ENCODE data around the gene ITPK1.

ITPK1 gene

DNA sequence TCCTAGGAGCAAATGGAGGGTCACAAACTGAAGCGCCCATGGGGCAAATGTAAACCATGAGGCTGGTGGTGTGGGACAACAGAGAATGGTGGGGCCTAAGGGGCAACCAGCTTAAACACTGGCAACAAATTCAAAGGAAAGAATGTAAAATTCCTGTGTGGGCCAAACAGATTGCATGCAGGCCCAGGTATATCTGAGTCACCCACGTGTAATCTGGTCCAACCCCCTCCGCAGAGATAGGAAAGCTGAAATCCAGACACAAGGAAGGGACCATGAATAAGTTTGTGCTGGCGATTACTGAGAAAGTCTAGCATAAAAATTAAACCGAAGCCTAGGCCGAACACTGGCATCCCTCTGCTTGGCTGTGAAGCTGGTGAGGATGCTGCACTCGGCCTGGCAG lies 71.6 kb downstream of the ITPK1 start:
- TF ChIP-seq, protein P1, sequence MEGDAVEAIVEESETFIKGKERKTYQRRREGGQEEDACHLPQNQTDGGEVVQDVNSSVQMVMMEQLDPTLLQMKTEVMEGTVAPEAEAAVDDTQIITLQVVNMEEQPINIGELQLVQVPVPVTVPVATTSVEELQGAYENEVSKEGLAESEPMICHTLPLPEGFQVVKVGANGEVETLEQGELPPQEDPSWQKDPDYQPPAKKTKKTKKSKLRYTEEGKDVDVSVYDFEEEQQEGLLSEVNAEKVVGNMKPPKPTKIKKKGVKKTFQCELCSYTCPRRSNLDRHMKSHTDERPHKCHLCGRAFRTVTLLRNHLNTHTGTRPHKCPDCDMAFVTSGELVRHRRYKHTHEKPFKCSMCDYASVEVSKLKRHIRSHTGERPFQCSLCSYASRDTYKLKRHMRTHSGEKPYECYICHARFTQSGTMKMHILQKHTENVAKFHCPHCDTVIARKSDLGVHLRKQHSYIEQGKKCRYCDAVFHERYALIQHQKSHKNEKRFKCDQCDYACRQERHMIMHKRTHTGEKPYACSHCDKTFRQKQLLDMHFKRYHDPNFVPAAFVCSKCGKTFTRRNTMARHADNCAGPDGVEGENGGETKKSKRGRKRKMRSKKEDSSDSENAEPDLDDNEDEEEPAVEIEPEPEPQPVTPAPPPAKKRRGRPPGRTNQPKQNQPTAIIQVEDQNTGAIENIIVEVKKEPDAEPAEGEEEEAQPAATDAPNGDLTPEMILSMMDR (IDR thresholded peaks at IDR 0.05; ENCODE audit: extremely low read depth, missing control alignments) = no peak
- DNase-seq (ENCODE audit: low spot score) = no peak

DNA sequence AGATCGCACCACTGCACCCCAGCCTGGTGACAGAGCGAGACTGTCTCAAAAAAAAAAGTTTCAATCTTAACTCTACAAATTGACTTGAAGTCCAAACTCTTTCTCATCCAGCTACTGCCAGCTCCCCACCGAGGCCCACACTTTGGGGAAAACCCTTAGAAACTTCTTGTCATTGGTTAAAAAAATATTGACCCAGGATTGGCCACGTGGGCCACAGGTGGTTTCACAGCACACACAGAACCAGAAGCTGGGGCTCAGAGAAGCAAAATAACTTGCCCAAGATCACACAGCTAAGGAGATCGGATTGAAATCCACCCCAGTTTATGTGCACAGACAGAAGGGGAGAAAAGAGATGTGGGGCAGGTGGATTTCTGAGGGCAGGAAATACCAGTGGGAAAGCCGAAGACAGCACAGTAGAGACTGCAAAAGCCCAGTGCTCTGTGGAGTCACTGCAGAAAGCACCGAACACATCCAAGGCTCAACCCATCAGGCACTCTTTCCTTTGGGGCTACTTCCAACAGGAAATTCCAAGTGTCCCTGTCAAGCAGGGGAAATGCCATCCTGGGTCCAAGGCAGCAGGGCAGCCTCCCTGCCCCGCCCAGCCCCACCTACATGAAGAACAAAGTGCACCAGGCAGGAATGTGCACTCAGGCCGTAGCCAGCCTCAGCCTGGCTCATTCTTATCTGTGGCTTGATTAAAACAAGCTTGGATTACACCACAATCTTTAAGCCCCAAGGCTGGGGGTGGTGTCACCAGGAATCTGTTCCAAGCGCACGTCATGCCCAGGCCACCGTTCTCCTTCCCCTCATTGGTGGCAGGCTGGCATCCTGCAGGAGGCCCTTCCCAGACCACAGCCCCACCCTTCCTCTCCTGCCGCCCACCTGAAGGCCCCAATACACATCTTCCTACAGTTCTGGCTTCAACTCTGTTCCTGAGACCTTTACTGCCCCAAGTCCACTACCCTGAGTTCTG lies 72.5 kb downstream of the ITPK1 start:
- peak; percentile 45 for DNase-seq (ENCODE audit: low spot score)
- TF ChIP-seq, protein P1 (IDR thresholded peaks at IDR 0.05; ENCODE audit: extremely low read depth, missing control alignments) = no peak

DNA sequence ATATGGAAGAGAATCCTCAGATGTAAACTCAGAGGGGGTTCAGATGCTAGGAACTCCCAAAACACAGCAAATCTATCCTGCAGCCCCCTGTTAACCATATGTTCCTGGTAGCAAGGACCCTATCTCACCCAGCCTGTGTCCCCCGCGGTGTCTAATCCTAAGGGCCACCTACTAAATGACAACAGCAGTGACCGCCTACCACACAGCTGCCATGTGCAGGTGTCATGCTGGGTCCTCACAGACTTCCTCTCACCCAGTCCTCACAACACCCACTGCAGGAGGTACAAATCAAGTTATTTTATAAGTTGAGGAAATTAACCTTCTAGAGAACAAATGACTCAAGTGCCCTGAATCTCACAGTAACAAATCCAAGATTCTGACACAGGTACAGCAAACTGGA lies 73.9 kb downstream of the ITPK1 start:
- TF ChIP-seq, protein P1 (IDR thresholded peaks at IDR 0.05; ENCODE audit: extremely low read depth, missing control alignments) = no peak
- no peak for DNase-seq (ENCODE audit: low spot score)

DNA sequence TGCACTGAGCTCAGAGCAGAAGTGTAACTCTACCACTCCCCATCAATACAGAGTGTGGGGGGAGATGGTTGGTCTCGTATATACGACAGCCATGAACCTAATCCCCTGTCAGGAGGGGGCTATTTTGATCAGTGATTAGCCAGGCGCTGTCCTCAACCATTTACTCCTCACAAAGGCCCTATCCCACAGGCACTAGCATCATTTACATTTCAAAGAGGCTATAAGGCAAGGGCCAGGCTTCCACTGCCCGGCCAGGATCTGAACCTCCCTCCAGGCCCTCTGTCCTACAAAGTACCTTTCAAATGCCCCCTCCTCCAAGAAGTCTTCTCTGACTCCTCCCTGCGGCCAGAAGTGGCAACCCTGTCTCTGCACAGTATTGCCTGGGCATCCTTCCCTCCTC lies 74.7 kb downstream of the ITPK1 start:
- no peak for DNase-seq (ENCODE audit: low spot score)

DNA sequence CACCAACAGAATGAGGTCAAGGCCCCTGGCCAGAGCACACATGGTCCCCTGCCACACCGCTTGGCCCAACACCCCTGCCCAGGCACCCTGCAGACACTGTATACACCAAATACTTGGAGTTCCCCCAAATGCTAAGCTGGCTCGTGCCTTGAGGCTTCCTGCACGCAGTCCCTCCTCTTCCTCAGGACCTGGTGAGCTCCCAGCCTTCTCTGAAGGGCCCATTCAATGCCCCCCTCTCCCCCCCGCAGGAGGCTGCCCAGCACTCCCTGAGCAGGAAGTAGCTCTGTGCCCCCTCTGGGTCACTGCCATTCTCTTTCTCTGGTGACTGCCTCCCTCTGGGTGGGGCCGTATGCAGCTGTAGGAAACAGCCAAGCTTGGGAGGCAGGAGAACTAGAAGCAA lies 75.3 kb downstream of the ITPK1 start:
- TF ChIP-seq, protein P1 (IDR thresholded peaks at IDR 0.05; ENCODE audit: extremely low read depth, missing control alignments) = no peak
- no peak for DNase-seq (ENCODE audit: low spot score)

More for the DNA sequence above, 74.7 kb downstream of the ITPK1 start:
- TF ChIP-seq, protein P1 (IDR thresholded peaks at IDR 0.05; ENCODE audit: extremely low read depth, missing control alignments) = no peak

DNA sequence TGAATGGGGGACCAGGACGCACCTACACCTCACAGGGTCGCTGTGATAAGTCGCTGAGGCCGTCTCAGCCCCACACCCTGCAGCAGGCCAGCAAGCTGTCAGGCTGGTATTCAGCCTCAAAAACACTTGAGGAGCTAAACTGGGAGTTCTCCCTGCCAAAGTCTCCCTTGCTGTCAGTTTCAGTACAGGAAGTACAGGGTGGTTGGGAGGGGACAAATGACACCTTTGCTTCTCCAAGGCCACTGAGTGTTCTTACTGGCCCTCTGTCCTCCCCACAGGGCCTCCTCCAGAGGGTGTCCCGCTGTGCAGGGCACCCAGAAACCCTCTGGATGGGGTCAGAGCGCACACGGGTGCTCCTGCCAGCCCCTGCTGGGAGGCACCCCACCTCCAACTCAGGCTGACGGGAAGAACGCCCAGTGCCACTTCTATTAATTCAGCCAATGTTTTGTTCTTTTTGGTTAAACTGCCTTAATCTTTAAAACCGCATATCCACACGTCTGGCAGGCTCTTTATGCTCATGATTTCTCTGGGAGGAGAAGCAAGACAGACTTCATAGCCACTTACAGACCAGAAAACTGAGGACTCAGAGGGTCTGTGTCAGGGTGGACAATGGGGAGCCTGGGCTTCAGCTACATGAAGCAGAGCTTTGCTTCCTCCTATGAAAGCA lies 75.9 kb downstream of the ITPK1 start:
- TF ChIP-seq, protein P1 (IDR thresholded peaks at IDR 0.05; ENCODE audit: extremely low read depth, missing control alignments) = no peak
- no peak for DNase-seq (ENCODE audit: low spot score)

DNA sequence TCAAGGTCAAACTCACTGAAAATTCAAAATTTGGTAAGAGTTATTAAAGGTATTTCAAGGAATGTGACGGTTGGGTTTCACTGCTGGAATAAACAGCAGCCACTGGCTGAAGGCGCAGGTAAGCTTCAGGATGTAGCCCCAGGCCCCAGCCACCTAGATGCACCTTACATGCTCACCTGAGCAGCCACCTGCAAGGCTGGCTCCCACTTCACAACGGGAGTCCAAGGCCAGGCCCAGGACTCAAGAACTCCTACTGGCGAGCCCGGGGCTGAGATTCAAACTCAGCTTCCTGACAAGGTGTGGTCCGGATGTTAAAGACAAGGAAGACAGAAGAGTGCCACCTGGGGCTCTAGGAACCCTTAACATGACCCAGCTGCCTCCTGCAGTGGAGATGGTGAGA lies 78.4 kb downstream of the ITPK1 start:
- no peak for DNase-seq (ENCODE audit: low spot score)
- TF ChIP-seq, protein P1 (IDR thresholded peaks at IDR 0.05; ENCODE audit: extremely low read depth, missing control alignments) = no peak
